HepG2 (cell line): ENCODE data around the gene CD68. TPM values are rescaled to one million over a fixed set of nuclear protein-coding genes. Genes with fewer than 3 reads are reported as not detected.

Experiments used
- BRCA1 ChIP-seq: sonication (generic); formaldehyde crosslinking; IDR thresholded peaks from 2 replicates; pipeline ENCODE4 v1.4.0; 2020; ENCODE audit warnings: missing genetic modification reagents
- EEA1 ChIP-seq: sonication (generic); formaldehyde crosslinking; IDR thresholded peaks from 2 replicates; pipeline ENCODE4 v1.5.1; 2020; ENCODE audit warnings: mild to moderate bottlenecking, missing genetic modification reagents, borderline replicate concordance
- GTF3A ChIP-seq: sonication (generic); formaldehyde crosslinking; conservative IDR thresholded peaks from 2 replicates; pipeline ENCODE4 v1.4.0; 2020; ENCODE audit warnings: mild to moderate bottlenecking, missing genetic modification reagents
- HMG20A ChIP-seq: IDR thresholded peaks from 2 replicates; pipeline ENCODE4 v1.6.1; 2016; ENCODE audit warnings: borderline replicate concordance
- JUNB ChIP-seq: sonication (generic); formaldehyde crosslinking; IDR thresholded peaks from 2 replicates; pipeline ENCODE4 v1.8.0; 2022; ENCODE audit warnings: missing genetic modification reagents, mild to moderate bottlenecking, borderline replicate concordance
- KMT2A ChIP-seq: sonication (generic); formaldehyde crosslinking; IDR thresholded peaks from 2 replicates; pipeline ENCODE4 v1.4.0; 2020; ENCODE audit warnings: missing genetic modification reagents
- MIER3 ChIP-seq: IDR thresholded peaks from 2 replicates; pipeline ENCODE4 v1.6.1; 2016; ENCODE audit warnings: missing compliant biosample characterization, borderline replicate concordance
- NR2F1 ChIP-seq, 2 experiments: fragments of 450-650 bp in 1 of 2; formaldehyde crosslinking in 1 of 2; IDR thresholded peaks; 2 replicates each; pipeline versions ENCODE4 v1.5.0 to v1.6.1; 2016 to 2020; ENCODE audit warnings: mild to moderate bottlenecking in 1 of 2, missing compliant biosample characterization in 1 of 2, missing genetic modification reagents in 1 of 2, moderate library complexity in 1 of 2
- SIX4 ChIP-seq: sonication (generic); formaldehyde crosslinking; IDR thresholded peaks from 2 replicates; pipeline ENCODE4 v1.4.0; 2020; ENCODE audit warnings: missing genetic modification reagents
- TCF7 ChIP-seq: sonication (generic); IDR thresholded peaks from 2 replicates; pipeline ENCODE4 v1.6.1; 2016; ENCODE audit warnings: antibody characterized with exemption, low read depth
- TEAD2 ChIP-seq: sonication (generic); formaldehyde crosslinking; IDR thresholded peaks from 2 replicates; pipeline ENCODE4 v1.9.0; 2021; ENCODE audit warnings: missing genetic modification reagents
- ZBTB42 ChIP-seq: sonication (generic); formaldehyde crosslinking; IDR thresholded peaks from 2 replicates; pipeline ENCODE4 v1.5.0; 2020; ENCODE audit warnings: mild to moderate bottlenecking, missing genetic modification reagents
- ZC3H4 ChIP-seq: sonication (generic); formaldehyde crosslinking; IDR thresholded peaks from 2 replicates; pipeline ENCODE4 v1.4.0; 2020; ENCODE audit warnings: missing genetic modification reagents, borderline replicate concordance
- ZNF724P ChIP-seq: sonication (generic); formaldehyde crosslinking; IDR thresholded peaks from 2 replicates; pipeline ENCODE4 v1.8.0; 2022; ENCODE audit warnings: missing genetic modification reagents, borderline replicate concordance
- polyA plus RNA-seq, 8 experiments: library from polyadenylated mRNA; depleted of rRNA in 3 of 8; stranded (reverse) in 7 of 8; unstranded in 1 of 8; fragments of >200 nt; fragmentation: Illumina TruSeq in 4 of 8; extraction: Trizol in 4 of 8; gene quantifications; 2 replicates each; pipeline versions ENCODE4 v1.2.1 to v1.2.3, GENCODE V29; 2011 to 2016; ENCODE audit warnings: low read depth in 4 of 8, missing spikeins in 1 of 8, mixed read lengths in 1 of 8; ENCODE audit not compliant: insufficient read depth in 1 of 8
- total RNA-seq, 5 experiments: library from RNA; depleted of rRNA; stranded (reverse); fragments of >200 nt; fragmentation: Illumina TruSeq; extraction: Trizol; gene quantifications; 2 replicates each; pipeline ENCODE4 v1.2.3, GENCODE V29; 2016; ENCODE audit warnings: low read depth in 1 of 5
- TF ChIP-seq, protein P1 (sequence below): sonication (generic); formaldehyde crosslinking; IDR thresholded peaks from 2 replicates; pipeline ENCODE4 v1.4.0; 2020; ENCODE audit warnings: missing genetic modification reagents
- TF ChIP-seq, protein P2 (sequence below): sonication (generic); formaldehyde crosslinking; IDR thresholded peaks from 2 replicates; pipeline ENCODE4 v1.8.0; 2022; ENCODE audit warnings: mild to moderate bottlenecking, missing genetic modification reagents, borderline replicate concordance
- TF ChIP-seq, protein P3 (sequence below): sonication (generic); formaldehyde crosslinking; IDR thresholded peaks from 2 replicates; pipeline ENCODE4 v1.5.0; 2020; ENCODE audit warnings: mild to moderate bottlenecking, missing genetic modification reagents, borderline replicate concordance
- TF ChIP-seq, protein P4 (sequence below): sonication (generic); formaldehyde crosslinking; IDR thresholded peaks from 2 replicates; pipeline ENCODE4 v1.5.1; 2020; ENCODE audit warnings: missing genetic modification reagents, mild to moderate bottlenecking, borderline replicate concordance
- TF ChIP-seq, protein P5 (sequence below): sonication (generic); formaldehyde crosslinking; IDR thresholded peaks from 2 replicates; pipeline ENCODE4 v1.5.0; 2020; ENCODE audit warnings: missing genetic modification reagents
- TF ChIP-seq, protein P6 (sequence below): sonication (generic); formaldehyde crosslinking; IDR thresholded peaks from 2 replicates; pipeline ENCODE4 v1.5.0; 2020; ENCODE audit warnings: mild to moderate bottlenecking, missing genetic modification reagents

The CD68 gene
- total and polyA plus RNA-seq, 2 of the 13 experiments (the other 11 are each of a cell fraction or from before 2014, with no cell fraction given) = 10.3 to 104 TPM

DNA sequence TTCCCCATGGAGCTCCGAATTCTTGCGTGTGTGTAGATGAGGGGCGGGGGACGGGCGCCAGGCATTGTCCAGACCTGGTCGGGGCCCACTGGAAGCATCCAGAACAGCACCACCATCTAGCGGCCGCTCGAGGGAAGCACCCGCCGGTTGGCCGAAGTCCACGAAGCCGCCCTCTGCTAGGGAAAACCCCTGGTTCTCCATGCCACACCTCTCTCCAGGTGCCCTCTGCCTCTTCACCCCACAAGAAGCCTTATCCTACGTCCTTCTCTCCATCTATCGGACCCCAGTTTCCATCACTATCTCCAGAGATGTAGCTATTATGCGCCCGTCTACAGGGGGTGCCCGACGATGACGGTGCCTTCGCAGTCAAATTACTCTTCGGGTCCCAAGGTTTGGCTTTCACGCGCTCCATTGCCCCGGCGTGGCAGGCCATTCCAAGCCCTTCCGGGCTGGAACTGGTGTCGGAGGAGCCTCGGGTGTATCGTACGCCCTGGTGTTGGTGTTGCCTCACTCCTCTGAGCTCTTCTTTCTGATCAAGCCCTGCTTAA is 18.3 kb upstream of the CD68 start (continued):
- TF ChIP-seq, protein P1, sequence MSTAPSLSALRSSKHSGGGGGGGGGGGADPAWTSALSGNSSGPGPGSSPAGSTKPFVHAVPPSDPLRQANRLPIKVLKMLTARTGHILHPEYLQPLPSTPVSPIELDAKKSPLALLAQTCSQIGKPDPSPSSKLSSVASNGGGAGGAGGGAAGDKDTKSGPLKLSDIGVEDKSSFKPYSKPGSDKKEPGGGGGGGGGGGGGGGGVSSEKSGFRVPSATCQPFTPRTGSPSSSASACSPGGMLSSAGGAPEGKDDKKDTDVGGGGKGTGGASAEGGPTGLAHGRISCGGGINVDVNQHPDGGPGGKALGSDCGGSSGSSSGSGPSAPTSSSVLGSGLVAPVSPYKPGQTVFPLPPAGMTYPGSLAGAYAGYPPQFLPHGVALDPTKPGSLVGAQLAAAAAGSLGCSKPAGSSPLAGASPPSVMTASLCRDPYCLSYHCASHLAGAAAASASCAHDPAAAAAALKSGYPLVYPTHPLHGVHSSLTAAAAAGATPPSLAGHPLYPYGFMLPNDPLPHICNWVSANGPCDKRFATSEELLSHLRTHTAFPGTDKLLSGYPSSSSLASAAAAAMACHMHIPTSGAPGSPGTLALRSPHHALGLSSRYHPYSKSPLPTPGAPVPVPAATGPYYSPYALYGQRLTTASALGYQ (CRISPR knock-in tag) = no peak
- TF ChIP-seq TCF7 = no peak
- no peak for TF ChIP-seq GTF3A (CRISPR knock-in tag)
- TF ChIP-seq NR2F1 (CRISPR knock-in tag; IDR thresholded peaks at IDR 0.05) = no peak
- TF ChIP-seq, protein P2, sequence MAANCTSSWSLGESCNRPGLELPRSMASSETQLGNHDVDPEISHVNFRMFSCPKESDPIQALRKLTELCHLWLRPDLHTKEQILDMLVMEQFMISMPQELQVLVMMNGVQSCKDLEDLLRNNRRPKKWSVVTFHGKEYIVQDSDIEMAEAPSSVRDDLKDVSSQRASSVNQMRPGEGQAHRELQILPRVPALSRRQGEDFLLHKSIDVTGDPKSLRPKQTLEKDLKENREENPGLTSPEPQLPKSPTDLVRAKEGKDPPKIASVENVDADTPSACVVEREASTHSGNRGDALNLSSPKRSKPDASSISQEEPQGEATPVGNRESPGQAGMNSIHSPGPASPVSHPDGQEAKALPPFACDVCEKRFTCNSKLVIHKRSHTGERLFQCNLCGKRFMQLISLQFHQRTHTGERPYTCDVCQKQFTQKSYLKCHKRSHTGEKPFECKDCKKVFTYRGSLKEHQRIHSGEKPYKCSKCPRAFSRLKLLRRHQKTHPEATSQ = no peak
- no peak; the same call in 1 of the 2 replicates for TF ChIP-seq BRCA1 (CRISPR knock-in tag)
- TF ChIP-seq SIX4 (CRISPR knock-in tag) = no peak
- TF ChIP-seq TEAD2 (CRISPR knock-in tag) = no peak
- TF ChIP-seq HMG20A = no peak
- TF ChIP-seq EEA1 (CRISPR knock-in tag) = no peak
- TF ChIP-seq JUNB = no peak
- TF ChIP-seq, protein P3, sequence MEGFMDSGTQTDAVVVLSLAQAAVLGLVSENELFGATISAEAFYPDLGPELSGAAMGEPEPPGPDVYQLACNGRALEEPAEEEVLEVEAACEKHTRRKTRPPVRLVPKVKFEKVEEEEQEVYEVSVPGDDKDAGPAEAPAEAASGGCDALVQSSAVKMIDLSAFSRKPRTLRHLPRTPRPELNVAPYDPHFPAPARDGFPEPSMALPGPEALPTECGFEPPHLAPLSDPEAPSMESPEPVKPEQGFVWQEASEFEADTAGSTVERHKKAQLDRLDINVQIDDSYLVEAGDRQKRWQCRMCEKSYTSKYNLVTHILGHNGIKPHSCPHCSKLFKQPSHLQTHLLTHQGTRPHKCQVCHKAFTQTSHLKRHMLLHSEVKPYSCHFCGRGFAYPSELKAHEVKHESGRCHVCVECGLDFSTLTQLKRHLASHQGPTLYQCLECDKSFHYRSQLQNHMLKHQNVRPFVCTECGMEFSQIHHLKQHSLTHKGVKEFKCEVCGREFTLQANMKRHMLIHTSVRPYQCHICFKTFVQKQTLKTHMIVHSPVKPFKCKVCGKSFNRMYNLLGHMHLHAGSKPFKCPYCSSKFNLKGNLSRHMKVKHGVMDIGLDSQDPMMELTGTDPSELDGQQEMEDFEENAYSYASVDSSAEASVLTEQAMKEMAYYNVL (CRISPR knock-in tag) = no peak
- no peak for TF ChIP-seq ZNF724P (CRISPR knock-in tag)
- no peak for TF ChIP-seq ZC3H4 (CRISPR knock-in tag)
- TF ChIP-seq, protein P4, sequence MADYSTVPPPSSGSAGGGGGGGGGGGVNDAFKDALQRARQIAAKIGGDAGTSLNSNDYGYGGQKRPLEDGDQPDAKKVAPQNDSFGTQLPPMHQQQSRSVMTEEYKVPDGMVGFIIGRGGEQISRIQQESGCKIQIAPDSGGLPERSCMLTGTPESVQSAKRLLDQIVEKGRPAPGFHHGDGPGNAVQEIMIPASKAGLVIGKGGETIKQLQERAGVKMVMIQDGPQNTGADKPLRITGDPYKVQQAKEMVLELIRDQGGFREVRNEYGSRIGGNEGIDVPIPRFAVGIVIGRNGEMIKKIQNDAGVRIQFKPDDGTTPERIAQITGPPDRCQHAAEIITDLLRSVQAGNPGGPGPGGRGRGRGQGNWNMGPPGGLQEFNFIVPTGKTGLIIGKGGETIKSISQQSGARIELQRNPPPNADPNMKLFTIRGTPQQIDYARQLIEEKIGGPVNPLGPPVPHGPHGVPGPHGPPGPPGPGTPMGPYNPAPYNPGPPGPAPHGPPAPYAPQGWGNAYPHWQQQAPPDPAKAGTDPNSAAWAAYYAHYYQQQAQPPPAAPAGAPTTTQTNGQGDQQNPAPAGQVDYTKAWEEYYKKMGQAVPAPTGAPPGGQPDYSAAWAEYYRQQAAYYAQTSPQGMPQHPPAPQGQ = no peak
- TF ChIP-seq, protein P5, sequence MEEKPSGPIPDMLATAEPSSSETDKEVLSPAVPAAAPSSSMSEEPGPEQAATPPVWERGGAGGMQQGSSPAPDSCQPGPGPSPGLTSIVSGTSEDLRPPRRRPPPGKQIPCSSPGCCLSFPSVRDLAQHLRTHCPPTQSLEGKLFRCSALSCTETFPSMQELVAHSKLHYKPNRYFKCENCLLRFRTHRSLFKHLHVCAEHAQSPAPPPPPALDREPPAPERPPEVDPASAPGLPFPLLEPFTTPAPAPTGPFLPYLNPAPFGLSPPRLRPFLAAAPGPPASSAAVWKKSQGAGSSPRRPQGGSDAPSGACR = no peak
- no peak for TF ChIP-seq ZBTB42 (CRISPR knock-in tag)
- TF ChIP-seq MIER3 (CRISPR knock-in tag) = no peak
- TF ChIP-seq, protein P6, sequence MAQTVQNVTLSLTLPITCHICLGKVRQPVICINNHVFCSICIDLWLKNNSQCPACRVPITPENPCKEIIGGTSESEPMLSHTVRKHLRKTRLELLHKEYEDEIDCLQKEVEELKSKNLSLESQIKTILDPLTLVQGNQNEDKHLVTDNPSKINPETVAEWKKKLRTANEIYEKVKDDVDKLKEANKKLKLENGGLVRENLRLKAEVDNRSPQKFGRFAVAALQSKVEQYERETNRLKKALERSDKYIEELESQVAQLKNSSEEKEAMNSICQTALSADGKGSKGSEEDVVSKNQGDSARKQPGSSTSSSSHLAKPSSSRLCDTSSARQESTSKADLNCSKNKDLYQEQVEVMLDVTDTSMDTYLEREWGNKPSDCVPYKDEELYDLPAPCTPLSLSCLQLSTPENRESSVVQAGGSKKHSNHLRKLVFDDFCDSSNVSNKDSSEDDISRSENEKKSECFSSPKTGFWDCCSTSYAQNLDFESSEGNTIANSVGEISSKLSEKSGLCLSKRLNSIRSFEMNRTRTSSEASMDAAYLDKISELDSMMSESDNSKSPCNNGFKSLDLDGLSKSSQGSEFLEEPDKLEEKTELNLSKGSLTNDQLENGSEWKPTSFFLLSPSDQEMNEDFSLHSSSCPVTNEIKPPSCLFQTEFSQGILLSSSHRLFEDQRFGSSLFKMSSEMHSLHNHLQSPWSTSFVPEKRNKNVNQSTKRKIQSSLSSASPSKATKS (CRISPR knock-in tag) = no peak
- no peak for TF ChIP-seq KMT2A (CRISPR knock-in tag)
